NCI-H510A treated with DMSO at 0.1 percent for 48 hours (cell line): ENCODE results near the gene BAK1.
"Not testable (repeated sequence)": the region's sequence is repeated elsewhere in the genome, so short reads cannot be mapped to it uniquely, and the experiment has no call there.

ENCODE experiments used
- DNase-seq: peaks from one replicate; lab custom pipeline; 2025; lab: John Stamatoyannopoulos, UW

Gene BAK1

DNA sequence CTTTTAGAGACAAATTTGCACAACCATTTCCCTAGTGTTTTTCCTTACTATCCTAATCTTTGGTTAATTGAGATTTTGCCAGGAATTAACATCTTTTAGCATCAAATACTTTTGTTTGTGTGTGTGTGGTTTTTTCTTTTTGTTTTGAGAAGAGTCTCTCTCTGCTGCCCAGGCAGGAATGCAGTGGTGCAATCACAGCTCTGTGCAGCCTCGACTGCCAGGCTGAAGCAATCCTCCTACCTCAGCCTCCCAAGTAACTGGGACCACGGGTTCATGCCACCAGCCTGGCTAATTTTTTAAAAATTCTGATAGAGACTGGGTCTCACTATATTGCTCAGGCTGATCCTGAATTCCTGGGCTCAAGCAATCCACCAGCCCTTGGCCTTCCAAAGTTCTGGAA, 28.5 kb downstream of the BAK1 start:
- no peak for DNase-seq

DNA sequence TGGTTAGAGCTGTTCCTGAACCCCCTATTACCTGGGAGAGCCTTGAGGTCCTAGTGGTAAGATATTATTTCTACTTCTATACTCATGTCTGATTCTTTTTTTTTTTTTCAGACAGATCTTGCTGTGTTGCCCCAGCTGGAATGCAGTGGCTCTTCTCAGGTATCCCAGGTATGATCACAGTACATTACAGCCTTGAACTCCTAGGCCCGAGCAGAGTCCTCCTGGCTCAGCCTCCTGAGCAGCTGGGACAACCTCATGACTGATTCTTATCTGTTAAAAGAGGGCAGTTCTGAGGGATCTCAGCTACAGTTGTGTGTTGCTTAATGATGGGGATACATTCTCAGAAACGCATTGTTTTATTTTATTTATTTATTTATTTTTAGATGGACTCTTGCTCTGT, 30.2 kb downstream of the BAK1 start:
- DNase-seq: no peak

DNA sequence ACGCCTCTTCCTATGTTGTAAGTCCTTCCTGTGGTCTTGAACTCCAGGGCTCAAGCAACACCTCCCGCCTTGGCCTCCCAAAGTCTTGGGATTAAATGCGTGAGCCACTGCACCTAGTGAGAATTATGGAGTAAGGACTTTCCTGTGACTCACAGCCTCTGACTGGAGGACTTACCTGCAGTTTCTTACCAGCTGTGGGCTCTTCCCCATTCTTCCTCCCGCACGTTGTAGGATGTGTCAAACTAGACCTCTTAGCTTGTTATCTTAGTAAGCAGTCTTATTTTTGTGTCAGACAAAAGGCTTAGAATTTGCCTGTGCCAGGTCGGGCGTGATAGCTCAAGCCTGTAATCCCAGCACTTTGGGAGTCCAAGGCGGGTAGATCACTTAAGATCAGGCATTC, 30.9 kb downstream of the BAK1 start:
- no peak for DNase-seq

- DNase-seq: no peak
These were observed 32.6 kb downstream of the BAK1 start for GRCh38 chr6:33547499-33547898.

DNA sequence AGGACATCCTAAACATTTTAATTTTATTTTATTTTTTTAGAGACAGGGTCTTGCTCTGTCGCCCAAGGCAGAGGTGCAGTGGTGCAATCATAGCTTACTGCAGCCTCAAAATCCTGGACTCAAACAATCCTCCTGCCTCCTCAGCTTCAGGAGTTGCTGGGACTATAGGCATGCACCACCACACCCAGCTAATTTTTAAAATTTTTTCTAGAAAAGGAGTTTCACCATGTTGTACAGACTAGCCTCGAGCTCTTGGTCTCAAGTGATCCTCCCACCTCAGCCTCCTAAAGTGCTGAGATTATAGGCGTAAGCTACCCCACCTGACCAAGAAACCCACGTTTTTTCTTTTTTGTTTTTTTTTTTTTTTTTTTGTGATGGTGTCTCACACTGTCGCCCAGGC, 33.3 kb downstream of the BAK1 start:
- no peak for DNase-seq

- DNase-seq: not testable (repeated sequence)
These were observed 34.8 kb downstream of the BAK1 start for GRCh38 chr6:33545292-33545691.

DNA sequence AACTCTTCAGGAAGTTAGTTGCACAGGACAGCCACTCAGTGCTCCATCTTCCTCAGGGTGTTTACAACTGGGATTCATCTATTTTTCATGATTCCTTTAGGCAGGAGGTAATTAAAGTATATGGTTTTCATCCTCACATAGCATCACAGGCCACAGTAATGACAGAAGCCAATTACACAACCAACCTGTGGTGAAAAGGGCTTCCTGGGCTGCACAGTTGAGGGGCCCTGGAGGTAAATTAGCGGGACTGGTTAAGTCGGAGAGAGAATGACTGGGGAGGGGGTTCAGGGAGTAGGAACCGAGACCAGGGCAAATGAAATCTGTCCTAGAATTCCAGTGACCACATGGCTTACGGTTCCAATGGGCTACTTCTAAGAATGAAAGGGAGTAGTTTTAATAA, 37.0 kb downstream of the BAK1 start:
- no peak for DNase-seq

DNA sequence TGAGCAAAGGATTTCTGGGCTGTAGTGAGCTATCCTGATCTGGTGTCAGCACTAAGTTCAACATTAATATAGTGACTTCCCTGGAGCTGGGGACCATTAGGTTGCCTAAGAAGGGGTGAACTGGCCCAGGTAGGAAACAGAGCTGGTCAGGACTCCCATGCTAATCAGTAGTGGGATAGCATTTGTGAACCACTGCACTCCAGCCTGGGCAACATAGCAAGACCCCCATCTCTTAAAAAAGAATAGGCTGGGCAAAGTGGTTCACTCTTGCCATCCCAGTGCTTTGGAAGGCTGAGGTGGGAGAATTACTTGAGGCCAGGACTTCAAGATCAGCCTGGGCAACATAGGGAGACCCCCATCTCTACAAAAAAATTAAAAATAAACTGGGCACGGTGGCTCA, 39.3 kb downstream of the BAK1 start:
- no peak for DNase-seq

- no peak for DNase-seq
These were observed 45.4 kb downstream of the BAK1 start for GRCh38 chr6:33534702-33535101.

GRCh38 chr6:33533163-33533869, 46.8 kb downstream of the BAK1 start:
- DNase-seq: not testable (repeated sequence)

DNA sequence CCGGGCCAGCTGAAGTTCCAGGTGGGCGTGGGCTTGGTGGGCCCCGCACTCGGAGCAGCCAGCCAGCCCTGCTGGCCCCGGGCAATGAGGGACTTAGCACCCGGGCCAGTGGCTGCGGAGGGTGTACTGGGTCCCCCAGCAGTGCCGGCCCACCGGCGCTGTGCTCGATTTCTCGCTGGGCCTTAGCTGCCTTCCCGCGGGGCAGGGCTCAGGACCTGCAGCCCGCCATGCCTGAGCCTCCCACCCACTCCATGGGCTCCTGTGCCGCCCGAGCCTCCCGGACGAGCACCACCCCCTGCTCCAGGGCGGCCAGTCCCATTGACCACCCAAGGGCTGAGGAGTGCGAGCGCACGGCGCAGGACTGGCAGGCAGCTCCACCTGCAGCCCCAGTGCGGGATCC, 47.6 kb downstream of the BAK1 start:
- not testable (repeated sequence) for DNase-seq

DNA sequence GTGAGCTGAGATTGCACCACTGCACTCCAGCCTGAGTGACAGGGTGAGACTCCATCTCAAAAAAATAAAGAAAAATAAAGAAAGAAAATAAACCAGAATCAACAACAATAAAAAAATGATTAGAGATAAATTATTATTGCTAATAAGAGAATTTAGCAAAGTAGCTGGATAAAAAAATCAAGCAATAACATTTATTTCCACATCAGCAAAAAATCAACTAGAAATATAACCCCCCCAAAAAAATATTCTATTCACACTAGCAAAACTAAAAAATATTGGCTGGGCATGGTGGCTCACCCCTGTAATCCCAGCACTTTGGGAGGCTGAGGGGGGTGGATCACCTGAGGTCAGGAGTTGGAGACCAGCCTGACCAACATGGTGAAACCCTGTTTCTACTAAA, 49.5 kb downstream of the BAK1 start:
- not testable (repeated sequence) for DNase-seq
